ENCODE results near the gene ABHD2.
"Not testable (repeated sequence)": the region's sequence is repeated elsewhere in the genome, so short reads cannot be mapped to it uniquely, and the experiment has no call there.

ABHD2 gene, protein sequence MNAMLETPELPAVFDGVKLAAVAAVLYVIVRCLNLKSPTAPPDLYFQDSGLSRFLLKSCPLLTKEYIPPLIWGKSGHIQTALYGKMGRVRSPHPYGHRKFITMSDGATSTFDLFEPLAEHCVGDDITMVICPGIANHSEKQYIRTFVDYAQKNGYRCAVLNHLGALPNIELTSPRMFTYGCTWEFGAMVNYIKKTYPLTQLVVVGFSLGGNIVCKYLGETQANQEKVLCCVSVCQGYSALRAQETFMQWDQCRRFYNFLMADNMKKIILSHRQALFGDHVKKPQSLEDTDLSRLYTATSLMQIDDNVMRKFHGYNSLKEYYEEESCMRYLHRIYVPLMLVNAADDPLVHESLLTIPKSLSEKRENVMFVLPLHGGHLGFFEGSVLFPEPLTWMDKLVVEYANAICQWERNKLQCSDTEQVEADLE

DNA sequence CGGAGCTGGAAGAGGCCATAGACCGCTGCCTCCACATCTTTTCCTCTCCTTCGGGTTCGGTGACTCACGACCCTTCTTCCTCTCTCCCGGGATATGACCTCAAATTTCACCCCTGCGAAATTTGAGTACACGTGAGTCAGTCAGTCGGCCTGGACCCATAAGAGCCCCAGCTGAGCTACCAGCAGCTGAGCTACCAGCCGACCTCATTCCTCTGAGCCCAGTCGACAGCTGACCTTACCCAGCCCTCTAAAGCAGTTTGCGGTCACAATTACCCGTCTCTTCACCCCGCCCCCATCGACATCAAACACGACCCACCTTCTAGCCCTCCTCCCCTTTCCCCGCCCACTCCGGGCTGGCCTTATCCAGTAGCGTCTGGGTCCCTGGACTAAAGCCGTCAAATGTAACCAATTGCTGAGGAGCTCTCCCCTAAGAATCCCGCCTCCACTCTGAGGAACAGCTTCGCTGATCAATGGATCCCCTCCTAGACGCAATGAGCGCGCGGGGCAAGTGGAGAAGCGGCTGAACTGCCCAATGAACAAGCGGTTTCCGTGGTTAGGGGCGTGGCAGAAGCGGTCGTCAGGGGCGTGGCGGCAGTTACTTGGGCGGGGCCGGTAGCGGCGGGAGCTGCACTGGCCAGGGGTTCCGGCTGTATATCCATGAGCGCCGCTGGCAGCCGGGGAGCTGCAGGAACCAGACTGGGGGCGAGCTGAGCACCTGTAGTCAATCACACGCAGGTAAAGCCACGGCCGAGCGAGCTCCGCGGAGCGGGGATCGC lies at the start of gene ABHD2:
Gene ABHD2 (plus strand): TSS at position 627 of the 775 bp plus-strand sequence. CDS start 27,872 bp downstream, outside the sequence.
- DNase-seq (ENCODE audit: extremely low spot score, insufficient read length, low read depth), result peak; percentile 96
- peak; percentile 99 for FAIRE-seq

DNA sequence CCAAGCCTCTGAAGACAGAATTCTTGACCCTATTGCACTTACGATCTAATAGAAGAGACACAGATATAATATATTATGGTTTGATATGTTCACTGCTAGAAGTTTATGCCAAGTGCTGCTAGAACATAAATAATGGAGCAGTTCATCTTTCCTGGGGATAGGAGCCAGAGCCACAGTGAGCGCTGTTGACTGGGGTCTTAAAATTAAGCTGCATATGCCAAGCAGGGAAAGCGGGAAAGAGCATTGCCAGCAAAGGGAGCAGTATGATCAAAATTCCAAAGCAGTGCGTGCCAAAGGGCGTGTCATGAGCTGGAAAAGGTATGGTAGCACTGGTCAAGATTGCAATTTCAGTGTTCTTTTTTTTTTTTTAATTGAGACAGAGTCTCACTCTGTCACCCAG lies 49.1 kb upstream of the ABHD2 start:
- DNase-seq (ENCODE audit: extremely low spot score, insufficient read length, low read depth) (no peak), FAIRE-seq (no peak)

DNA sequence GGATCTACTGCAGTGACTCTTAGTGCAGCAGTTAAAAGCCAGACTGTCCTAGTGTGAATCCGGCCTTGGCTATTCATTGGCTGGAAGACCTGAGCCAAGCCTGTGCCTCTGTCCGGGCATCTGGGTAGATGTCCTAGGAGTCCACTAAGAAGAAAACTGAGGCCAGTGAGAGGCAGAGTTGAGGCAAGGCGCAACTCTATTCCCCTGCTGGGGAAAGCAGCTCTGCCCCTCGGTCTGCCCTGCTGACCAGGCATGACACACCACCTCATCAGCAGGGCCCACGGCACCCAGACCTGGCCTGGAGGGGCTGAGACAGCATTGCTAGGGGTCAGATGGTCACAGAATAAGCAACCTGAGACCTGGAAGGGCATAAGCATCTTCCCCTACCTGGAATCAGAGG lies 46.7 kb upstream of the ABHD2 start:
- FAIRE-seq (no peak), DNase-seq (ENCODE audit: extremely low spot score, insufficient read length, low read depth) (no peak)

- FAIRE-seq, result no peak
- DNase-seq (ENCODE audit: extremely low spot score, insufficient read length, low read depth), result no peak
Observed at GRCh38 chr15:89042387-89042786, 45.9 kb upstream of the ABHD2 start.

- DNase-seq (ENCODE audit: extremely low spot score, insufficient read length, low read depth) (no peak), FAIRE-seq (no peak)
Observed at GRCh38 chr15:89043031-89044002, 44.9 kb upstream of the ABHD2 start.

DNA sequence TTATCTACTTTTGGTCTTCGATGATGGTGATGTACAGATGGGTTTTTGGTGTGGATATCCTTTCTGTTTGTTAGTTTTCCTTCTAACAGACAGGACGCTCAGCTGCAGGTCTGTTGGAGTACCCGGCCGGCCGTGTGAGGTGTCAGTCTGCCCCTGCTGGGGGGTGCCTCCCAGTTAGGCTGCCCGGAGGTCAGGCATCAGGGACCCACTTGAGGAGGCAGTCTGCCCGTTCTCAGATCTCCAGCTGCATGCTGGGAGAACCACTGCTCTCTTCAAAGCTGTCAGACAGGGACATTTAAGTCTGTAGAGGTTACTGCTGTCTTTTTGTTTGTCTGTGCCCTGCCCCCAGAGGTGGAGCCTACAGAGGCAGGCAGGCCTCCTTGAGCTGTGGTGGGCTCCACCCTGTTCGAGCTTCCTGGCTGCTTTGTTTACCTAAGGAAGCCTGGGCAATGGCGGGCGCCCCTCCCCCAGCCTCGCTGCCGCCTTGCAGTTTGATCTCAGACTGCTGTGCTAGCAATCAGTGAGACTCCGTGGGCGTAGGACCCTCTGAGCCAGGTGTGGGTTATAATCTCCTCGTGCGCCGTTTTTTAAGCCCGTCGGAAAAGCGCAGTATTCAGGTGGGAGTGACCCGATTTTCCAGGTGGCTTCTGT lies 39.1 kb upstream of the ABHD2 start:
- FAIRE-seq; DNase-seq (ENCODE audit: extremely low spot score, insufficient read length, low read depth): not testable (repeated sequence)

- no peak for DNase-seq (ENCODE audit: extremely low spot score, insufficient read length, low read depth)
- FAIRE-seq, result no peak
Observed at GRCh38 chr15:89051875-89052274, 36.4 kb upstream of the ABHD2 start.

DNA sequence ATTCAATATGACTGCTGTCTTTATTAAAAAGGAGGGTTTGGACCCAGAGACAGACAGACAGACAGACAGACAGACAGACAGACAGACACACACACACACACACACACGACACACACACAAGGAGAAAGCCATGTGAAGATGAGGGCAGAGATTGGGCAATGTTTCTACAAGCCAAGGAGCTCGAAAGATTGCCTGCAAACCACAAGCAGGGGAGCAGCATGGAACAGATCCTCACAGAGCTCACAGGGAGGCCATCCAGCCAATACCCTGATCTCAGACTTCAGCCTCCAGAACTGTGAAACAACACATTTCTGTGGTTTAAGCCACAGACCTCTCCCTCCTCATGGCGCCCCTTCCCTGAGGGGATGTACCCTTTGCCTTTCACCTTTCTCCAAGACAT lies 35.8 kb upstream of the ABHD2 start:
- FAIRE-seq (no peak), DNase-seq (ENCODE audit: extremely low spot score, insufficient read length, low read depth) (no peak)

GRCh38 chr15:89054873-89055272 lies 33.4 kb upstream of the ABHD2 start:
- FAIRE-seq (no peak), DNase-seq (ENCODE audit: extremely low spot score, insufficient read length, low read depth) (no peak)

DNA sequence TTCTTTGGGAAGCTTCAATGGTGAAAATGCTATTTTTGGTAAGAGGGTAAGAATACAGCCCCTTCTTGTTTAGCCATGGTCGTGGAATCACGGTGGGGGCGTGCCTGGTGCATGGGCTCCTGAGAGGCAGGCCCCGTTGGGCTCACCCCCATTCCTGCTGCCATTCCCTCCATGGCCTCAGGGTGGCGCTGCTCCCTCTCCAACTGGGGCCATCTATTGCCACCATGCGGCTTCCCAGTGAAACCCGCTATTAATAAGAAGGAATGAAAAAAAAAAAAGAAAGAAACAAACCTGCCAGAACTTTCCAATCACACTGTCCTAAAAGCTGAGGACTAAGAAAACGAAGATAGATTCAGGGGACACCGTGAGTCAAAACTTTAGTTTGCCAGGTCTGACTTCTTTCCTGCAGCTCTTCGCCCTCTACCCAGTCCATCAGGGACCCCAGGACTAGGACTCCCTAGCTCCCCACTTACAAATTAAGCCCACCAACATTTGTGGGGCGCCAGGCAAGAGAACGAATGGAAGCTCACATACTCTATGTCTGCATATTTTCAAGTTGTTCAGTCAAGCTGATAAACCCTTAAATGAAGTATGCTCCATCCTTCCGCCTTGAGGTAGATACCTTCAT lies 30.6 kb upstream of the ABHD2 start:
- FAIRE-seq (peak; percentile 70), DNase-seq (ENCODE audit: extremely low spot score, insufficient read length, low read depth) (peak; percentile 54)

- no peak for FAIRE-seq
- DNase-seq (ENCODE audit: extremely low spot score, insufficient read length, low read depth), result no peak
Observed at GRCh38 chr15:89058376-89058775, 29.9 kb upstream of the ABHD2 start.

DNA sequence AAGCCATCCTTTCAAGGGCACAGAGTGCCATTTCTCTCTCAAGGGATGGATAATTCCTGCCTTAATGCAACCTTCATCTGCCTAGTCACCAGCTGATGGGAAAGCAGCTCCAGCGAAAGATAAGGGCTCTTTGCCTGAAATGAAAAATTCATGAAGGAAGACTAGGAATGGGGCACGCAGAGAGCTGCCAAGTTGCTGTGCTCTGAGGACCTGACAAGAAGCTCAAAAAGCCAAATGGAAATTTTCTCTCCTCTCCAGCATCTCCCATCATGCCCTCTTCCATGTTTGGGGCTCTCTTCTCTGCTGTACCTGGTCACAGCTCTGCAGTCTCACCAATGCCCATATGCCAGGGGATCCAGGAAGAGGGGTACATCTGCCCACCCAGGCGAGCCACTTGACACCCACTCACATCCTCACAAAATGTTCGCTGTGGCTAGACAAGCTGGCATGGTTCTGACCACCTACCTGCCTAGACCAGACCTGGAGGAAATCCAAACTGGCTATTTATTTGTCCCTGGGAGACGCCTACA lies 29.3 kb upstream of the ABHD2 start:
- no peak for FAIRE-seq
- DNase-seq (ENCODE audit: extremely low spot score, insufficient read length, low read depth), result no peak

DNA sequence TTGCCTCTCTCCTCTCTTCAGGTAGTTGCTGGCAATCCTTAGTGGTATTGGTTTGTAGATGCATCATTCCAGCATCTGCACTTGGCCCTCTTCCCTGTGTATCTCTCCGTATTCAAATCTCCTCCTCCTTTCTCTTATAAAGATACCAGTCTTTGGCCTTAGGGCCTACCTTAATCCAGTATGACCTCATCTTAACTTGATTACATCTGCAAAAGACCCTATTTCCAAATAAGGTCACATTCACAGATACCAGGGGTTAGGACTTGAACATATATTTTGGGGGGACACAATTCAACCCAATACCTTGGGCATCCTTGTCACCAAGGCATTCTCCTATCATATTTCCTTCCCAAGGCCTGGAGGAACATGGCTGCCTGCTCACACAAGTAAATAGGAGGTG lies 22.0 kb upstream of the ABHD2 start:
- FAIRE-seq, result no peak
- DNase-seq (ENCODE audit: extremely low spot score, insufficient read length, low read depth), result no peak

DNA sequence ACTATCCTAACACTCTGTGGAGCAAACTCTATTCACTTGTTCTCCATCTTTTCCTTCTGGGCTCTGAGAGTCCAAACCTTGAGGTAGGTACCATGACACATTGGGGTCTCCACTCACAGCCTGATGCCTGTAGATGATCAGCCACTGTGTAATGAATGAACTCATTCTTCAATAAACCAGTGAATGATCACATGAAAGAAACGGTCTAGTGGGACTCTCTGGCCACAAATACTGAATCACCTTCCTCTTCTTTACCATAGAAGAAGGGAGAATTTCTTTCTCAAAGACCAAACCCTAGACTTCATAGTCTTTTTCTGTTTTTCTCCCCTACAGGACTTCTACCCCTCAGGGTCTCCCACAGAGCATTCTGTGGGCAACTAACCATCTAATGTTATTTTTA lies 20.5 kb upstream of the ABHD2 start:
- FAIRE-seq, result no peak
- DNase-seq (ENCODE audit: extremely low spot score, insufficient read length, low read depth), result no peak

DNA sequence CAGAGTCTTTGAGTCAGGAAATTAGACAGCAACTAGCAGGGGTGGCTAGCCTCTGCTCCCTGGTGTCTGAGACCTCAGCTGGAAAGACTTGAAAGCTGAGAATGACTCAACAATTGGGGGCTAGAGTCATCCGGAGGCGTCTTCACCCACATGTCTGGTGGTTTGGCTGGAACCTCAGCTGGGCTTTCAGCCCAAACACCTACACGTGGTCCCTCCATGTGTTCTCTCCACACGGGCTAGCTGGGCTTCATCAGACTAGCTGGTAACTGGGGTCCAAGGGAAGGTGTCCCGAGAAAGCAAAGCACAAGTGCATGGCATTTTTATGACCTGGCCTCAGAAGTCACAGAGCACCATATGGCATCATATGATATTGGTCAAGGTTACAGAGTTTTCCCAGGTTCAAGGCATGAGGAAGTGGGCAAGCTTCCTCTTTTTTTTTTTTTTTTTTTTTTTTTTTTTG lies 19.9 kb upstream of the ABHD2 start:
- DNase-seq (ENCODE audit: extremely low spot score, insufficient read length, low read depth) (peak; percentile 38), FAIRE-seq (peak; percentile 80)

GRCh38 chr15:89070197-89071124 lies 17.8 kb upstream of the ABHD2 start:
- FAIRE-seq, result no peak
- DNase-seq (ENCODE audit: extremely low spot score, insufficient read length, low read depth), result no peak

- DNase-seq (ENCODE audit: extremely low spot score, insufficient read length, low read depth) (no peak), FAIRE-seq (no peak)
Observed at GRCh38 chr15:89071471-89071870, 16.8 kb upstream of the ABHD2 start.

Measured in GM18507 (cell line).